Measurements from ENCODE around the gene ASPHD1. TPM values are rescaled to one million over a fixed set of nuclear protein-coding genes. Genes with fewer than 3 reads are reported as not detected.
"Not testable (repeated sequence)": the region's sequence is repeated elsewhere in the genome, so short reads cannot be mapped to it uniquely, and the experiment has no call there.

Gene ASPHD1
- total RNA-seq, 1 donor from 2014 or later = 3.2 TPM

GRCh38 chr16:29877266-29877961, 22.9 kb upstream of the ASPHD1 start:
- H3K9me3 Mint-ChIP-seq (ENCODE audit: low read depth) = no peaks in the 10 kb centered on the region
- peak overlapping the region; percentile 17 for H3K4me3 Mint-ChIP-seq (ENCODE audit: unreplicated experiment)
- peaks cover 23% of the 10 kb centered on the region for H3K27me3 Mint-ChIP-seq (ENCODE audit: low read depth)
- peaks cover 10% of the 10 kb centered on the region for H3K4me1 Mint-ChIP-seq (ENCODE audit: low read depth)
- no peak for TF ChIP-seq CTCF (IDR thresholded peaks at IDR 0.05)
- H3K27ac Mint-ChIP-seq (ENCODE audit: unreplicated experiment) = no peak overlapping the region
- H3K36me3 Mint-ChIP-seq (ENCODE audit: low read depth) = peaks cover 5% of the 10 kb centered on the region
- no peak for DNase-seq (ENCODE audit: low spot score)

GRCh38 chr16:29878172-29878571, 22.1 kb upstream of the ASPHD1 start:
- TF ChIP-seq CTCF (IDR thresholded peaks at IDR 0.05) = no peak
- Mint-ChIP-seq H3K9me3 (ENCODE audit: low read depth) (no peaks in the 10 kb centered on the region), H3K4me1 (ENCODE audit: low read depth) (peaks cover 10% of the 10 kb centered on the region), H3K4me3 (ENCODE audit: unreplicated experiment) (no peak overlapping the region), H3K27ac (ENCODE audit: unreplicated experiment) (no peak overlapping the region), H3K36me3 (ENCODE audit: low read depth) (peaks cover 7% of the 10 kb centered on the region), H3K27me3 (ENCODE audit: low read depth) (peaks cover 23% of the 10 kb centered on the region)
- no peak for DNase-seq (ENCODE audit: low spot score)

GRCh38 chr16:29881050-29881449, 19.2 kb upstream of the ASPHD1 start:
- H3K9me3 Mint-ChIP-seq (ENCODE audit: low read depth) = no peaks in the 10 kb centered on the region
- peaks cover 10% of the 10 kb centered on the region for H3K4me1 Mint-ChIP-seq (ENCODE audit: low read depth)
- no peak overlapping the region for H3K4me3 Mint-ChIP-seq (ENCODE audit: unreplicated experiment)
- H3K36me3 Mint-ChIP-seq (ENCODE audit: low read depth) = peaks cover 8% of the 10 kb centered on the region
- no peak for TF ChIP-seq CTCF (IDR thresholded peaks at IDR 0.05)
- peaks cover 22% of the 10 kb centered on the region for H3K27me3 Mint-ChIP-seq (ENCODE audit: low read depth)
- H3K27ac Mint-ChIP-seq (ENCODE audit: unreplicated experiment) = no peak overlapping the region
- no peak for DNase-seq (ENCODE audit: low spot score)

- TF ChIP-seq CTCF (IDR thresholded peaks at IDR 0.05) = no peak
- Mint-ChIP-seq H3K9me3 (ENCODE audit: low read depth) (no peaks in the 10 kb centered on the region), H3K36me3 (ENCODE audit: low read depth) (peaks cover 4% of the 10 kb centered on the region), H3K4me1 (ENCODE audit: low read depth) (no peaks in the 10 kb centered on the region), H3K27me3 (ENCODE audit: low read depth) (peaks cover 4% of the 10 kb centered on the region), H3K4me3 (ENCODE audit: unreplicated experiment) (no peak overlapping the region), H3K27ac (ENCODE audit: unreplicated experiment) (no peak overlapping the region)
- DNase-seq (ENCODE audit: low spot score) = no peak
Observed at GRCh38 chr16:29883987-29884386, 16.3 kb upstream of the ASPHD1 start.

GRCh38 chr16:29889372-29889771, 10.9 kb upstream of the ASPHD1 start:
- H3K27me3 Mint-ChIP-seq (ENCODE audit: low read depth); H3K27ac Mint-ChIP-seq (ENCODE audit: unreplicated experiment); H3K4me1 Mint-ChIP-seq (ENCODE audit: low read depth); H3K4me3 Mint-ChIP-seq (ENCODE audit: unreplicated experiment); H3K36me3 Mint-ChIP-seq (ENCODE audit: low read depth); DNase-seq (ENCODE audit: low spot score); H3K9me3 Mint-ChIP-seq (ENCODE audit: low read depth): not testable (repeated sequence)

All from chondrocyte (in vitro differentiated cells).